ENCODE results near the gene STARD8.
"Not testable (repeated sequence)": the region's sequence is repeated elsewhere in the genome, so short reads cannot be mapped to it uniquely, and the experiment has no call there.

STARD8 gene

GRCh38 chrX:68647156-68647957, at the start of gene STARD8:
TSS of gene STARD8 (plus strand) at chrX:68647666. CDS start at chrX:68647883, 217 bp downstream.
- DNase-seq (ENCODE audit: low read depth in 1 of 2, low spot score in 1 of 2): no peak

- no peak for DNase-seq (ENCODE audit: low read depth in 1 of 2, low spot score in 1 of 2)
Measured at GRCh38 chrX:68598841-68599240, 48.6 kb upstream of the STARD8 start.

- no peak for DNase-seq (ENCODE audit: low read depth in 1 of 2, low spot score in 1 of 2)
Measured at GRCh38 chrX:68599256-68600152, 48.0 kb upstream of the STARD8 start.

GRCh38 chrX:68604216-68604615, 43.2 kb upstream of the STARD8 start:
- not testable (repeated sequence) for DNase-seq (ENCODE audit: low read depth in 1 of 2, low spot score in 1 of 2)

- DNase-seq (ENCODE audit: low read depth in 1 of 2, low spot score in 1 of 2): not testable (repeated sequence)
Measured at GRCh38 chrX:68614733-68615132, 32.7 kb upstream of the STARD8 start.

GRCh38 chrX:68627986-68628385, 19.5 kb upstream of the STARD8 start:
- DNase-seq (ENCODE audit: low read depth in 1 of 2, low spot score in 1 of 2): no peak

- not testable (repeated sequence) for DNase-seq (ENCODE audit: low read depth in 1 of 2, low spot score in 1 of 2)
Measured at GRCh38 chrX:68629936-68630335, 17.5 kb upstream of the STARD8 start.

GRCh38 chrX:68631336-68631735, 16.1 kb upstream of the STARD8 start:
- DNase-seq (ENCODE audit: low read depth in 1 of 2, low spot score in 1 of 2): no peak

- no peak for DNase-seq (ENCODE audit: low read depth in 1 of 2, low spot score in 1 of 2)
Measured at GRCh38 chrX:68632491-68632890, 15.0 kb upstream of the STARD8 start.

- DNase-seq (ENCODE audit: low read depth in 1 of 2, low spot score in 1 of 2): no peak
Measured at GRCh38 chrX:68633981-68634380, 13.5 kb upstream of the STARD8 start.

GRCh38 chrX:68634649-68635227, 12.7 kb upstream of the STARD8 start:
- no peak for DNase-seq (ENCODE audit: low read depth in 1 of 2, low spot score in 1 of 2)

GRCh38 chrX:68640661-68641060, 6.8 kb upstream of the STARD8 start:
- DNase-seq (ENCODE audit: low read depth in 1 of 2, low spot score in 1 of 2): no peak

- DNase-seq (ENCODE audit: low read depth in 1 of 2, low spot score in 1 of 2): no peak
Measured at GRCh38 chrX:68644861-68645260, 2.6 kb upstream of the STARD8 start.

GRCh38 chrX:68646421-68646820, 1.0 kb upstream of the STARD8 start:
- no peak for DNase-seq (ENCODE audit: low read depth in 1 of 2, low spot score in 1 of 2)

- DNase-seq (ENCODE audit: low read depth in 1 of 2, low spot score in 1 of 2): no peak
Measured at GRCh38 chrX:68648960-68649359, 1.5 kb downstream of the STARD8 start.

GRCh38 chrX:68650491-68650890, 3.0 kb downstream of the STARD8 start:
- no peak for DNase-seq (ENCODE audit: low read depth in 1 of 2, low spot score in 1 of 2)

GRCh38 chrX:68651110-68651509, 3.6 kb downstream of the STARD8 start:
- DNase-seq (ENCODE audit: low read depth in 1 of 2, low spot score in 1 of 2): no peak

- no peak for DNase-seq (ENCODE audit: low read depth in 1 of 2, low spot score in 1 of 2)
Measured at GRCh38 chrX:68652326-68653170, 5.1 kb downstream of the STARD8 start.

- no peak for DNase-seq (ENCODE audit: low read depth in 1 of 2, low spot score in 1 of 2)
Measured at GRCh38 chrX:68654693-68655092, 7.2 kb downstream of the STARD8 start.

GRCh38 chrX:68656473-68656872, 9.0 kb downstream of the STARD8 start:
- not testable (repeated sequence) for DNase-seq (ENCODE audit: low read depth in 1 of 2, low spot score in 1 of 2)

- no peak for DNase-seq (ENCODE audit: low read depth in 1 of 2, low spot score in 1 of 2)
Measured at GRCh38 chrX:68658530-68658929, 11.1 kb downstream of the STARD8 start.

Measured in activated CD4-positive, alpha-beta T cell treated with anti-CD3 and anti-CD28 coated beads, Interleukin-2, amount 50 U/mL, for 24 hours (primary cell).